ENCODE measurements around the gene QRICH1. TPM values are rescaled to one million over a fixed set of nuclear protein-coding genes. Genes with fewer than 3 reads are reported as not detected.

The QRICH1 gene

GRCh38 chr3:48982686-48983085, 111.2 kb downstream of the QRICH1 start:
- over 99% methylated on average over 5 of the region's 5 CpGs for WGBS
- H2BK120ac ChIP-seq (ENCODE audit: low read depth, low read length), result no peak overlapping the region

GRCh38 chr3:48982016-48982415, 111.9 kb downstream of the QRICH1 start:
- Histone ChIP-seq H3K4me2 (ENCODE audit: low read length, poor library complexity, severe bottlenecking) (no peak overlapping the region), H2BK5ac (ENCODE audit: low read depth, low read length, poor library complexity, severe bottlenecking) (no peak overlapping the region), H3K4me3 (ENCODE audit: insufficient read depth in 1 of 2, low read depth in 1 of 2, low read length in 2 of 2) (no peak overlapping the region), H2BK12ac (ENCODE audit: low read length in 2 of 2) (no peak overlapping the region), H3K9ac (ENCODE audit: low read length) (no peak overlapping the region), H2AFZ (ENCODE audit: low read depth, low read length) (no peak overlapping the region), H3K27me3 (ENCODE audit: control insufficient read depth in 1 of 2, insufficient read depth in 1 of 2, low read length in 2 of 2) (no peaks in the 10 kb centered on the region), H3K9me3 (ENCODE audit: control insufficient read depth, low read length) (no peaks in the 10 kb centered on the region), H3K4me1 (ENCODE audit: control insufficient read depth, insufficient read depth, low read depth, low read length) (peaks cover 8% of the 10 kb centered on the region), H3K18ac (ENCODE audit: low read depth in 1 of 2, low read length in 2 of 2) (no peak overlapping the region), H2AK5ac (ENCODE audit: low read length, severe bottlenecking) (no peak overlapping the region), H3K36me3 (ENCODE audit: control insufficient read depth in 1 of 2, insufficient read depth in 2 of 2, low read depth in 1 of 2, low read length in 2 of 2) (peaks cover 73 to 91% of the 10 kb centered on the region in 2 experiments), H4K91ac (ENCODE audit: low read length) (no peak overlapping the region), H3K79me1 (replicated peaks; ENCODE audit: low read length, poor library complexity, severe bottlenecking) (peaks cover 34% of the 10 kb centered on the region), H3K27ac (ENCODE audit: low read length, poor library complexity, severe bottlenecking) (no peak overlapping the region), H2BK15ac (ENCODE audit: low read depth, poor library complexity, severe bottlenecking) (no peak overlapping the region), H3K4ac (ENCODE audit: low read depth in 1 of 2, low read length in 2 of 2) (no peak overlapping the region), H2BK120ac (ENCODE audit: low read depth, low read length) (no peak overlapping the region), H4K8ac (ENCODE audit: low read length) (no peak overlapping the region), H3K14ac (ENCODE audit: low read length in 2 of 2) (no peak overlapping the region), H3K23ac (ENCODE audit: low read length in 2 of 2) (no peak overlapping the region)
- no peak for DNase-seq

More at GRCh38 chr3:48982686-48983085, 111.2 kb downstream of the QRICH1 start:
- Histone ChIP-seq H3K9ac (ENCODE audit: low read length) (no peak overlapping the region), H3K14ac (ENCODE audit: low read length in 2 of 2) (no peak overlapping the region), H3K18ac (ENCODE audit: low read depth in 1 of 2, low read length in 2 of 2) (no peak overlapping the region), H3K27ac (ENCODE audit: low read length, poor library complexity, severe bottlenecking) (no peak overlapping the region), H3K27me3 (ENCODE audit: control insufficient read depth in 1 of 2, insufficient read depth in 1 of 2, low read length in 2 of 2) (no peaks in the 10 kb centered on the region), H2BK15ac (ENCODE audit: low read depth, poor library complexity, severe bottlenecking) (no peak overlapping the region), H2BK12ac (ENCODE audit: low read length in 2 of 2) (no peak overlapping the region), H3K4me1 (ENCODE audit: control insufficient read depth, insufficient read depth, low read depth, low read length) (peaks cover 8% of the 10 kb centered on the region), H2AK5ac (ENCODE audit: low read length, severe bottlenecking) (no peak overlapping the region), H3K79me1 (replicated peaks; ENCODE audit: low read length, poor library complexity, severe bottlenecking) (peaks cover 34% of the 10 kb centered on the region), H3K4ac (ENCODE audit: low read depth in 1 of 2, low read length in 2 of 2) (no peak overlapping the region), H4K91ac (ENCODE audit: low read length) (no peak overlapping the region), H3K36me3 (ENCODE audit: control insufficient read depth in 1 of 2, insufficient read depth in 2 of 2, low read depth in 1 of 2, low read length in 2 of 2) (peaks cover 69 to 85% of the 10 kb centered on the region in 2 experiments), H3K9me3 (ENCODE audit: control insufficient read depth, low read length) (no peaks in the 10 kb centered on the region), H3K4me3 (ENCODE audit: insufficient read depth in 1 of 2, low read depth in 1 of 2, low read length in 2 of 2) (no peak overlapping the region), H3K4me2 (ENCODE audit: low read length, poor library complexity, severe bottlenecking) (no peak overlapping the region), H2AFZ (ENCODE audit: low read depth, low read length) (no peak overlapping the region), H4K8ac (ENCODE audit: low read length) (peak overlapping the region; percentile 19), H3K23ac (ENCODE audit: low read length in 2 of 2) (no peak overlapping the region), H2BK5ac (ENCODE audit: low read depth, low read length, poor library complexity, severe bottlenecking) (no peak overlapping the region)
- DNase-seq, result no peak

GRCh38 chr3:48980295-48980694, 113.6 kb downstream of the QRICH1 start:
- H3K4ac ChIP-seq (ENCODE audit: low read depth in 1 of 2, low read length in 2 of 2), result no peak overlapping the region
- H4K91ac ChIP-seq (ENCODE audit: low read length), result no peak overlapping the region
- H2BK12ac ChIP-seq (ENCODE audit: low read length in 2 of 2), result no peak overlapping the region
- H2BK5ac ChIP-seq (ENCODE audit: low read depth, low read length, poor library complexity, severe bottlenecking), result no peak overlapping the region
- no peak for DNase-seq
- H4K8ac ChIP-seq (ENCODE audit: low read length), result no peak overlapping the region
- H3K36me3 ChIP-seq (ENCODE audit: control insufficient read depth in 1 of 2, insufficient read depth in 2 of 2, low read depth in 1 of 2, low read length in 2 of 2), result peaks cover 74 to 92% of the 10 kb centered on the region in 2 experiments
- H3K4me2 ChIP-seq (ENCODE audit: low read length, poor library complexity, severe bottlenecking), result no peak overlapping the region
- no peak overlapping the region for H2AFZ ChIP-seq (ENCODE audit: low read depth, low read length)
- H3K27me3 ChIP-seq (ENCODE audit: control insufficient read depth in 1 of 2, insufficient read depth in 1 of 2, low read length in 2 of 2), result no peaks in the 10 kb centered on the region
- H3K23ac ChIP-seq (ENCODE audit: low read length in 2 of 2), result no peak overlapping the region
- no peak overlapping the region for H3K27ac ChIP-seq (ENCODE audit: low read length, poor library complexity, severe bottlenecking)
- H2BK15ac ChIP-seq (ENCODE audit: low read depth, poor library complexity, severe bottlenecking), result no peak overlapping the region
- peaks cover 29% of the 10 kb centered on the region for H3K79me1 ChIP-seq (replicated peaks; ENCODE audit: low read length, poor library complexity, severe bottlenecking)
- no peak overlapping the region for H3K14ac ChIP-seq (ENCODE audit: low read length in 2 of 2)
- H2BK120ac ChIP-seq (ENCODE audit: low read depth, low read length), result no peak overlapping the region
- H3K4me1 ChIP-seq (ENCODE audit: control insufficient read depth, insufficient read depth, low read depth, low read length), result peaks cover 8% of the 10 kb centered on the region
- H3K4me3 ChIP-seq (ENCODE audit: insufficient read depth in 1 of 2, low read depth in 1 of 2, low read length in 2 of 2), result no peak overlapping the region
- no peak overlapping the region for H3K9ac ChIP-seq (ENCODE audit: low read length)
- H3K9me3 ChIP-seq (ENCODE audit: control insufficient read depth, low read length), result no peaks in the 10 kb centered on the region
- H3K18ac ChIP-seq (ENCODE audit: low read depth in 1 of 2, low read length in 2 of 2), result no peak overlapping the region
- WGBS, result 93% methylated on average over 4 of the region's 4 CpGs
- no peak overlapping the region for H2AK5ac ChIP-seq (ENCODE audit: low read length, severe bottlenecking)

Small RNAs within 50 kb of the gene (small RNA-seq; reads per million reads assigned to genes)
- gene MIR191 (ENCODE audit: low read depth) (87,976 reads per million, percentile 100 among the genes with 10 or more reads in this experiment), gene MIR425 (ENCODE audit: low read depth) (2,434 reads per million, percentile 98 among the genes with 10 or more reads in this experiment), gene RN7SL182P (ENCODE audit: low read depth) (not detected)

Measured in mesenchymal stem cell (in vitro differentiated cells and primary cell).